Spleen (tissue), 11 donors: ENCODE results near the gene WWTR1. TPM values are rescaled to one million over a fixed set of nuclear protein-coding genes. Genes with fewer than 3 reads are reported as not detected.

Experiments used
- DNase-seq: peaks from one replicate; pipeline ENCODE4 v3.0.0-alpha.2; 2020
- H3K27ac ChIP-seq, 8 donors: fragments of 200-600 bp; sonication (generic) in 7 of 8; 1 replicate in 4 of 8; 2 replicates in 4 of 8; pipeline versions ENCODE4 v1.5.0 to v1.8.0; 2016 to 2021; ENCODE audit warnings: inconsistent platforms in 4 of 8, mild to moderate bottlenecking in 4 of 8, moderate library complexity in 1 of 8
- H3K27me3 ChIP-seq, 7 donors: fragments of 200-600 bp; sonication (generic) in 6 of 7; replicated peaks in 1 of 7; 1 replicate in 4 of 7; 2 replicates in 3 of 7; pipeline versions ENCODE4 v1.5.0 to v1.8.0; 2016 to 2021; ENCODE audit warnings: inconsistent platforms in 3 of 7, mild to moderate bottlenecking in 1 of 7
- H3K36me3 ChIP-seq, 6 donors: fragments of 200-600 bp; sonication (generic) in 5 of 6; 1 replicate in 4 of 6; 2 replicates in 2 of 6; pipeline versions ENCODE4 v1.5.0 to v1.8.0; 2016 to 2021; ENCODE audit warnings: inconsistent platforms in 2 of 6
- H3K4me1 ChIP-seq, 6 donors: fragments of 200-600 bp; sonication (generic) in 5 of 6; 1 replicate in 3 of 6; 2 replicates in 3 of 6; pipeline versions ENCODE4 v1.5.0 to v1.8.0; 2016 to 2021; ENCODE audit warnings: inconsistent platforms in 3 of 6
- H3K4me3 ChIP-seq, 8 donors: fragments of 200-600 bp; sonication (generic) in 7 of 8; 1 replicate in 4 of 8; 2 replicates in 4 of 8; pipeline versions ENCODE4 v1.5.0 to v1.8.0; 2016 to 2021; ENCODE audit warnings: inconsistent platforms in 4 of 8, mild to moderate bottlenecking in 4 of 8, moderate library complexity in 2 of 8
- H3K9me3 ChIP-seq, 8 donors: fragments of 200-600 bp; sonication (generic) in 7 of 8; 1 replicate in 4 of 8; 2 replicates in 4 of 8; pipeline versions ENCODE4 v1.5.0 to v1.8.0; 2016 to 2021; ENCODE audit warnings: inconsistent platforms in 4 of 8
- CTCF ChIP-seq, 11 experiments: fragments of 200-600 bp in 7 of 11; fragments of 450-650 bp in 4 of 11; sonication (generic) in 4 of 11; IDR thresholded peaks in 8 of 11; conservative IDR thresholded peaks in 3 of 11; 1 replicate in 7 of 11; 2 replicates in 4 of 11; pipeline versions ENCODE4 v1.4.0 to v1.8.0; 2016 to 2021; ENCODE audit warnings: antibody characterized with exemption in 11 of 11, inconsistent platforms in 4 of 11, mild to moderate bottlenecking in 1 of 11
- POLR2A ChIP-seq, 3 donors: fragments of 450-650 bp; IDR thresholded peaks; one replicate each; pipeline ENCODE4 v1.5.1; 2017; ENCODE audit warnings: antibody characterized with exemption in 3 of 3, mild to moderate bottlenecking in 1 of 3
- POLR2AphosphoS5 ChIP-seq, 3 donors: sonication (generic); formaldehyde crosslinking; IDR thresholded peaks; one replicate each; pipeline ENCODE4 v1.5.1; 2017; ENCODE audit warnings: antibody characterized with exemption in 3 of 3
- WGBS, 5 donors: extraction: QIAGEN DNeasy Blood & Tissue Kit in 3 of 5; methylation state at CpG; one replicate each; pipeline versions ENCODE4 v1.1.5 to v1.1.7; 2013 to 2018; 5-methylcytosine and 5-hydroxymethylcytosine counted together
- intact Hi-C: fragments of 100-400 bp; cut with DNase I; formaldehyde crosslinking; loops from one replicate; pipeline ENCODE4 v1.15.0; 2023; ENCODE audit warnings: low total_unique reads
- polyA plus RNA-seq, 3 donors: library from polyadenylated mRNA; stranded (reverse); fragments of 200-250 nt; gene quantifications; one replicate each; pipeline ENCODE4 v1.2.1, GENCODE V29; 2013
- total RNA-seq, 7 donors: library from RNA; depleted of rRNA in 3 of 7; stranded (reverse); fragments of >200 nt in 3 of 7; fragmentation: NEBNext Ultra II Directional in 4 of 7; extraction: Animal tissue kit (Norgen Biotek cat#: 25700) in 4 of 7; gene quantifications; one replicate each; pipeline versions ENCODE4 v1.1.0 to v1.2.1, GENCODE V29; 2016 to 2021
- donor health status: healthy with polysubstance abuse.
- donor health status: DM: no; HTN: no; CAD: no; lungs with moderate emphysema.
- donor health status: DM: no; HTN: no; CAD: no.
- donor health status: Bipolar disorder and iron deficiency.
- donor health status: healthy.
- donor health status: DM: no; HTN: no; CAD: no.
- donor health status: DM: yes; HTN: yes; CAD: no.

The WWTR1 gene
- total and polyA plus RNA-seq, 10 donors: 8.4 to 70.6 (median 57.0) TPM

- intact Hi-C loops: loop anchor here (5.0 kb wide), 1 partner anchor 277 kb away; no protein-coding TSS in a partner anchor
- no peak for DNase-seq
These were observed 162.9 kb downstream of the WWTR1 start for GRCh38 chr3:149494759-149495580.

GRCh38 chr3:149494022-149494758, 163.6 kb downstream of the WWTR1 start:
- intact Hi-C loops: loop anchor here (5.0 kb wide), 1 partner anchor 278 kb away; no protein-coding TSS in a partner anchor
- no peak overlapping the region for H3K4me3 ChIP-seq
- no peak for TF ChIP-seq POLR2AphosphoS5 (IDR thresholded peaks at IDR 0.05)
- peak in 10 of 11 experiments; percentile 16 to 77 (median 61) for TF ChIP-seq CTCF (IDR thresholded peaks at IDR 0.05 in 8 of 11, conservative IDR thresholded peaks at IDR 0.05 in 3 of 11)
- H3K9me3 ChIP-seq: no peaks in the 10 kb centered on the region
- no peak overlapping the region for H3K27ac ChIP-seq
- H3K36me3 ChIP-seq: no peaks in the 10 kb centered on the region
- WGBS, 5 donors: 35 to 42% (median 38%) methylated on average over 10 to 11 of the region's 11 CpGs
- DNase-seq: no peak
- peaks cover 0 to 9% (median 0%) of the 10 kb centered on the region in 6 donors for H3K4me1 ChIP-seq
- peaks cover 0 to 19% (median 0%) of the 10 kb centered on the region in 7 donors for H3K27me3 ChIP-seq

More at GRCh38 chr3:149494759-149495580, 162.9 kb downstream of the WWTR1 start:
- Histone ChIP-seq H3K27me3 (peaks cover 0 to 19% (median 0%) of the 10 kb centered on the region in 7 donors), H3K4me1 (peaks cover 0 to 9% (median 0%) of the 10 kb centered on the region in 6 donors), H3K36me3 (no peaks in the 10 kb centered on the region), H3K4me3 (no peak overlapping the region), H3K27ac (no peak overlapping the region), H3K9me3 (no peaks in the 10 kb centered on the region)
- WGBS, 5 donors: 70 to 91% (median 82%) methylated on average over 6 of the region's 6 CpGs
- no peak for TF ChIP-seq CTCF (IDR thresholded peaks at IDR 0.05 in 8 of 11, conservative IDR thresholded peaks at IDR 0.05 in 3 of 11)
- no peak for TF ChIP-seq POLR2A (IDR thresholded peaks at IDR 0.05)
- no peak for TF ChIP-seq POLR2AphosphoS5 (IDR thresholded peaks at IDR 0.05)

- H3K4me1 ChIP-seq: peaks cover 0 to 9% (median 0%) of the 10 kb centered on the region in 6 donors
- H3K36me3 ChIP-seq: no peaks in the 10 kb centered on the region
- DNase-seq: no peak
- H3K9me3 ChIP-seq: no peaks in the 10 kb centered on the region
- no peak overlapping the region for H3K27ac ChIP-seq
- H3K4me3 ChIP-seq: no peak overlapping the region
- H3K27me3 ChIP-seq: peaks cover 0 to 19% (median 0%) of the 10 kb centered on the region in 7 donors
- TF ChIP-seq POLR2A (IDR thresholded peaks at IDR 0.05) (no peak), CTCF (IDR thresholded peaks at IDR 0.05 in 8 of 11, conservative IDR thresholded peaks at IDR 0.05 in 3 of 11) (no peak), POLR2AphosphoS5 (IDR thresholded peaks at IDR 0.05) (no peak)
- 74 to 96% (median 89%) methylated on average over 8 of the region's 8 CpGs for WGBS, 5 donors
- intact Hi-C loops: loop anchor here (5.0 kb wide), 1 partner anchor 279 kb away; no protein-coding TSS in a partner anchor
These were observed 164.4 kb downstream of the WWTR1 start for GRCh38 chr3:149493315-149494021.
